T-helper 1 cell treated with Interleukin-12 subunit alpha and Interleukin-12 subunit beta and Interleukin-4 antibody, amounts not matched to agents 30 μg/mL and 1 μg/mL, for 36 hours (primary cell): ENCODE data around the gene EGLN1.

Experiments used
- H3K27ac Mint-ChIP-seq: one replicate; pipeline ENCODE4 v1.8.0; 2021; ENCODE audit warnings: mild to moderate bottlenecking, mixed read lengths
- H3K27me3 Mint-ChIP-seq: one replicate; pipeline ENCODE4 v1.8.0; 2021; ENCODE audit warnings: low read depth, mixed read lengths
- H3K36me3 Mint-ChIP-seq: one replicate; pipeline ENCODE4 v1.8.0; 2021; ENCODE audit warnings: low read depth, mixed read lengths
- H3K4me1 Mint-ChIP-seq: one replicate; pipeline ENCODE4 v1.8.0; 2021; ENCODE audit warnings: low read depth, mixed read lengths
- H3K4me3 Mint-ChIP-seq: one replicate; pipeline ENCODE4 v1.8.0; 2021; ENCODE audit warnings: mild to moderate bottlenecking, moderate library complexity, mixed read lengths
- H3K9me3 Mint-ChIP-seq: one replicate; pipeline ENCODE4 v1.8.0; 2021; ENCODE audit warnings: mixed read lengths

The EGLN1 gene

DNA sequence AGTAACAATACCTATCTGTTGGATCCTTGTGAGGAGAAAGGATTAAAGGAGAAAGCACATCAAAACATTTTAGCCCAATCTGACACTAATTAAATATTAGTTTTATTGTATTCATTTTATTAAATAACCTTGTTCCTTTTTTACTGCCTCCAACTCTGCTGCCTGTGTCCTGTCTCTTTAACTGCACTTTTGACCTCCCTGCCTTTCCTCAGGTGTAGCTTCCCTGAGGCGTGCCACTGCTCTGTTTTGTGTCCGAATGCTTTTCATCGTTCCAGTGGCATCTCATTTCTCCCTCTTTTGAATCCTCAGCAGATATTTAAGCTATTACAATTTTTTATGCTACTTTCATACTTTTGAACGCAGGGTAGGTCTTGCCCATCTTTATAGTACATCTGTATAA, 73.6 kb downstream of the EGLN1 start:
- H3K27me3 Mint-ChIP-seq: no peaks in the 10 kb centered on the region
- H3K4me1 Mint-ChIP-seq: peaks cover 2% of the 10 kb centered on the region
- H3K9me3 Mint-ChIP-seq: no peaks in the 10 kb centered on the region
- peaks cover 27% of the 10 kb centered on the region for H3K36me3 Mint-ChIP-seq
- no peak overlapping the region for H3K4me3 Mint-ChIP-seq
- H3K27ac Mint-ChIP-seq: no peak overlapping the region

DNA sequence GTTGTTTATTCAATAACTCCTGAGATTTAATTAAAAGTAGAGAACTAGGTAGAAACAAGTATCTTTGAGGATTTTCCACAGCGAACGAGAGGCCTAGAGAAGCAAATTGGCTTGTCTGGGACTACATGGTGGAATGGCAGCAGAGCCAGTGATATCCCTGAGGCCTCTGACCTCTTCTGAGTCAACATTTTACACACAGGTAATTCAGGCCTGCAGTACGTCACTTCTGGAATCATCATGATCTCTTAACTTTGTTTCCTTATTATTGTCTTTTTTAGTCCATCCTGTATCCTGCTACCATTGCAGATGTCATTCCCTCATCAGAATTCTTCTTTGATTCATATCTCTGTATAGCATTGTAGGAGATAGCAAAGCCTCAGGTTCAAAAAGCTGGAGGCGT, 74.1 kb downstream of the EGLN1 start:
- Mint-ChIP-seq H3K27ac (no peak overlapping the region), H3K36me3 (peaks cover 25% of the 10 kb centered on the region), H3K4me3 (no peak overlapping the region), H3K9me3 (no peaks in the 10 kb centered on the region), H3K4me1 (peaks cover 2% of the 10 kb centered on the region), H3K27me3 (no peaks in the 10 kb centered on the region)

GRCh38 chr1:231340328-231341013, 81.6 kb downstream of the EGLN1 start:
- H3K27ac Mint-ChIP-seq: no peak overlapping the region
- H3K27me3 Mint-ChIP-seq: peaks cover 3% of the 10 kb centered on the region
- no peak overlapping the region for H3K4me3 Mint-ChIP-seq
- H3K9me3 Mint-ChIP-seq: no peaks in the 10 kb centered on the region
- H3K36me3 Mint-ChIP-seq: peaks cover 38% of the 10 kb centered on the region
- H3K4me1 Mint-ChIP-seq: peaks cover 36% of the 10 kb centered on the region

DNA sequence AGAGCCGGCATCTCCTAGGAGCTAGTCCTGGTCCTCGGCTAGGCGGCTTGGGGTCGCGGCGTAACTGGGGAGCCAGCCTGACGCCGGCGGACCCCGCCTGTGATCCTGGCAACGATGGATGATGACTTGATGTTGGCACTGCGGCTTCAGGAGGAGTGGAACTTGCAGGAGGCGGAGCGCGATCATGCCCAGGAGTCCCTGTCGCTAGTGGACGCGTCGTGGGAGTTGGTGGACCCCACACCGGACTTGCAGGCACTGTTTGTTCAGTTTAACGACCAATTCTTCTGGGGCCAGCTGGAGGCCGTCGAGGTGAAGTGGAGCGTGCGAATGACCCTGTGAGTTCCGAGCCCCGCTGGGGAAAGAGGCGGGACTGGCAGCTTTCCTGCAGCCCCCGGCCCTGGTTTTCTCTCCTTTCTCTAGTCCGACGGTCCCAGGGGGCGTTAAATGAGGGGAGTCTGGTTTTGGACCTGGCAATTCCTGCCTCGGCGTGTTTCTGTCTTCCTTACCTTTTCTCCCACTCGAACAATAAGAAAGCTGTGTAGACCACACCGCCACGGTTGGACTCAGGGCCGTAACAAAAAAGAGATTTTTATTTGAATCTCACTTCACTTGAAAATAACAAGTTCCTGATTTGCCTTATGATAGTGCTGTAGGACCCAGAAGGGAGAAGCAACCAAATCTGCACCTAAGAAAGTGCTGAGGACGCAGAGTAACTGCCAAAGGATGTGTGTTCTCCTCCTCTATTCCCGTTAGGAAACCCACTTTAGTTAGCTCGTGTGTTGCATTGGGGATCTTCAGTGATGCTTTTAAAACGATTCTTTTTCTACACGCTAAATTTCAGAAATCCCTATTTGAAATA, 83.6 kb downstream of the EGLN1 start, which contains the start of gene SPRTN:
Gene SPRTN, plus strand, starts transcription at position 24 of the 859 bp plus-strand sequence. Its CDS starts 91 bp downstream, at position 115.
- Mint-ChIP-seq H3K27ac (peak within 1 kb of the TSS; percentile 100), H3K4me1 (peaks cover 43% of the 10 kb centered on the region), H3K36me3 (peaks cover 41% of the 10 kb centered on the region), H3K9me3 (no peaks in the 10 kb centered on the region), H3K27me3 (peaks cover 3% of the 10 kb centered on the region), H3K4me3 (peak within 1 kb of the TSS; percentile 96)

DNA sequence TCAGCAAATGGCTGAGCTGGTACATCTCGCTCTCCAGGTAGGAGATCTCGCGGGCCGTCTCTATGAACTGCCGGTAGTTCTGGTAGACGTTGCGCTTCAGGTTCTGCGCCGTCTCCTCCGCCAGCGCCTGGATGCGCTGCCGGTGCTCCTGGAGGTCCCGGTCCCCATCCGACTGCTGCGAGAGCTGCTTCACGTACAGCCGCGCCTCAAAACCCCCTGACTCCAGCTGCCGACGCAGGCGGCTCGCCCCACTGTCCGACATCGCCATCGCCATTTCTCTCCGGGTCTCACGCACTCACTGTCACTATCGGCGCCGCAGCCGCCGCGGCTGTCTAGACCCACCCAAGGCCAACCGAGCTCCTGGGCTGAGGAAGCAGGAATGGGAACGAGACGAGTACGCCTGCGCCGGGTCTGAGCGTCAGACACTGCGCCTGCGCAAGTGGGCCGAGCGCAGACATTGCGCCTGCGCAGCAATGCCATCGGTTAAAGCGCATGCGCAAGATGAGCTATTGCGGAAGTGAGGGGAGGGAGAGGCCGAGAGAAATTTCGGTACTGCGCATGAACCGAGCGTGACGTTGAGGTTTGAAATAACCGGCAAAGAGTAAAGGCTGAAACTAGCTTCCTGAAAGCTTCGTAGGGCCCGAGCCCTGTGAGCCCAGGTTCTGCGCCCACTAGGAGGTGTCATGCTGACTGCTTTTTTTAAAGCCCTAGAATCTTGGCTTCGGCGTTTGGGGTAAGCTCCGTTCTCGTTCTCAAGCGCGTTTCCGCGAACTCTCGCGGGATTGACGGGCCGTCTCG, 84.4 kb downstream of the EGLN1 start, which contains the start of gene EXOC8:
Gene EXOC8, minus strand, starts transcription at position 381 of the 798 bp plus-strand sequence. Its CDS starts 107 bp downstream, at position 274.
- peak within 1 kb of the TSS; percentile 96 for H3K4me3 Mint-ChIP-seq
- H3K4me1 Mint-ChIP-seq: peaks cover 44% of the 10 kb centered on the region
- peaks cover 41% of the 10 kb centered on the region for H3K36me3 Mint-ChIP-seq
- peak within 1 kb of the TSS; percentile 100 for H3K27ac Mint-ChIP-seq
- H3K9me3 Mint-ChIP-seq: no peaks in the 10 kb centered on the region
- H3K27me3 Mint-ChIP-seq: peaks cover 3% of the 10 kb centered on the region

GRCh38 chr1:231337043-231337471, 85.0 kb downstream of the EGLN1 start:
- Mint-ChIP-seq H3K36me3 (peaks cover 40% of the 10 kb centered on the region), H3K27me3 (peaks cover 3% of the 10 kb centered on the region), H3K27ac (peak overlapping the region; percentile 100), H3K4me1 (peaks cover 47% of the 10 kb centered on the region), H3K9me3 (no peaks in the 10 kb centered on the region), H3K4me3 (peak overlapping the region; percentile 96)

DNA sequence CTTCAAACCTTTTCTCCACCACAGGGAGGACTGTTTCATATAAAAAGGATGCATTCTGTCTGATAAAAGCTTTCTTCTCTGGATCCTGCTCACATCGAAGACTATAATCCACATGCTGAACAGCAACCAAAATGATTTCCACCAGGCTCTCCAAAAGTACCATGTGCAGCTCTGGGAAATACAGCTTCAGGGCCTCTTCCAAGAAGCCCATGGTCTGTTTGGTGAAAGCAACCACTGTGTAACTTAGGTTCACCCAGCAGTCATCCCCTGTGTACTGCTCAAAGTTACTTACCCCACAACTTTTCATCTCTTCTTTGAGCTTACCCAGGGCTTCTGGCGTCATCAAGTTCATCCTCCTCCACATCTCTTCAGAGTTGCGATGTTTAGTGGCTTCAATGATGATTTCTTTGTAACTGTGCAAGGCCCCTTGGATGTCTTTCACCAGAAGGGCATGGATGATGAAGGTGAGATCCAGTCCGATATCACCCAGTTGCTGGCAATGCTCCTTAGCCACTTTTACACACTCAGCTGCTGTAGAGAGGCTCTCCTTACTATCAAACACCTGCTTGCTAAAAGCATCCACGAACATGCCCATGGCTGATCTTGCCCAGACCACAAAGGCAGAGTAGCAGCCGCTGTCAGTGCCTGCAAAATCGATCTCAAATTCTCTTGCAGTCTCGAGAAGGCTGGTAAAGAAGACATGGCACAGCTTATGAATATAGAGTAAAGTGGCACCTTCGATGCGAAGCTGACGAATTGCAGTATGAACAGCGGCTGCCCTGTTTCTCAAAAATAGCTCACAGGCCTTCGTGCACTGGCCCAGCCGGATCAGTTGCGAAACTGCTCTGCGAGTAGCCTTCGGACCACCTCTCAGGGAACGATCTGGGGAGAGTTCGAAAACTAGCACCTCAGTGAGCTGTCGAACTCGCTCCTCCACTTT, 86.2 kb downstream of the EGLN1 start:
- H3K4me3 Mint-ChIP-seq: peak overlapping the region; percentile 96
- peaks cover 3% of the 10 kb centered on the region for H3K27me3 Mint-ChIP-seq
- H3K4me1 Mint-ChIP-seq: peaks cover 47% of the 10 kb centered on the region
- H3K36me3 Mint-ChIP-seq: peaks cover 40% of the 10 kb centered on the region
- no peaks in the 10 kb centered on the region for H3K9me3 Mint-ChIP-seq
- H3K27ac Mint-ChIP-seq: peak overlapping the region; percentile 16

DNA sequence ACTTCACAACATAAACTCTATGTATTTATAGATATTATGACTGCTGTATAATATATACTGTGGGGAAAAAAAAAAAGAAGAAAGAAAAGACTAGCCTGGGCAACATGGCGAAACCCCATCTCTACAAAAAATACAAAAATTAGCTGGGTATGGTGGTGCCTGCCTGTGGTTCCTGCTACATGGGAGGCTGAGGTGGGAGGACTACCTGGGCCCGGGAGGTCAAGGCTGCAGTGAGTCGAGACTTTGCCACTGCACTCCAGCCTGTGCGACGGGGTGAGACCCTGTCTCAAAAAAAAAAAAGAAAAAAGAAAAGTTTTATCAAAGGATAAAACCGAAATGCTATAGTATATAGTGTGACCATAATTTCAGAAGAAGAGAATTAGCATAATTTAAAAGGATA, 87.1 kb downstream of the EGLN1 start:
- H3K9me3 Mint-ChIP-seq: no peaks in the 10 kb centered on the region
- H3K4me1 Mint-ChIP-seq: peaks cover 40% of the 10 kb centered on the region
- H3K36me3 Mint-ChIP-seq: peaks cover 37% of the 10 kb centered on the region
- peak overlapping the region; percentile 56 for H3K4me3 Mint-ChIP-seq
- no peak overlapping the region for H3K27ac Mint-ChIP-seq
- H3K27me3 Mint-ChIP-seq: peaks cover 3% of the 10 kb centered on the region

- Mint-ChIP-seq H3K27me3 (peaks cover 3% of the 10 kb centered on the region), H3K36me3 (peaks cover 35% of the 10 kb centered on the region), H3K27ac (no peak overlapping the region), H3K9me3 (no peaks in the 10 kb centered on the region), H3K4me3 (peak overlapping the region; percentile 60), H3K4me1 (peaks cover 35% of the 10 kb centered on the region)
These were observed 87.9 kb downstream of the EGLN1 start for GRCh38 chr1:231334079-231334666.

- H3K36me3 Mint-ChIP-seq: peaks cover 27% of the 10 kb centered on the region
- H3K9me3 Mint-ChIP-seq: no peaks in the 10 kb centered on the region
- H3K4me1 Mint-ChIP-seq: peaks cover 29% of the 10 kb centered on the region
- H3K4me3 Mint-ChIP-seq: no peak overlapping the region
- H3K27me3 Mint-ChIP-seq: peaks cover 2% of the 10 kb centered on the region
- H3K27ac Mint-ChIP-seq: no peak overlapping the region
These were observed 89.3 kb downstream of the EGLN1 start for GRCh38 chr1:231332761-231333160.

DNA sequence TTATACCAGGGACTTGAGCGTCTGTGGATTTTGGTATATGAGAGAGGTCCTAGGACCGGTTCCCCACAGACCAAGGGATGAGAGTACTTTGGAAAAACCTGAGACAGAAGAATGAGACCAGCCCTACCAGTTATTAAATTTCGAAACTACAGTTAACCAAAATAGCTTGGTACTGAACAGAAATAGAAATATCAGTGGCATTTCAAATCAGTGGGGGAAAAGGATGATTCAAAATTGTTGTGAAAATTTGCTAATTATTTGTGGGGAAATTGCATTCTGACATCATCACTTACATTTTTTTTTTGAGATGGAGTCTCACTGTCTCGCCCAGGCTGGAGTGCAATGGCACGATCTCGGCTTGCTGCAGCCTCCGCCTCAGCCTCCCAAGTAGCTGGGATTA, 92.6 kb downstream of the EGLN1 start:
- Mint-ChIP-seq H3K4me1 (peaks cover 10% of the 10 kb centered on the region), H3K36me3 (peaks cover 10% of the 10 kb centered on the region), H3K27me3 (peaks cover 4% of the 10 kb centered on the region), H3K4me3 (no peak overlapping the region), H3K27ac (no peak overlapping the region), H3K9me3 (no peaks in the 10 kb centered on the region)

- Mint-ChIP-seq H3K36me3 (peaks cover 7% of the 10 kb centered on the region), H3K4me1 (peaks cover 3% of the 10 kb centered on the region), H3K27me3 (peaks cover 4% of the 10 kb centered on the region), H3K4me3 (no peak overlapping the region), H3K9me3 (no peaks in the 10 kb centered on the region), H3K27ac (no peak overlapping the region)
These were observed 94.5 kb downstream of the EGLN1 start for GRCh38 chr1:231327617-231328016.

DNA sequence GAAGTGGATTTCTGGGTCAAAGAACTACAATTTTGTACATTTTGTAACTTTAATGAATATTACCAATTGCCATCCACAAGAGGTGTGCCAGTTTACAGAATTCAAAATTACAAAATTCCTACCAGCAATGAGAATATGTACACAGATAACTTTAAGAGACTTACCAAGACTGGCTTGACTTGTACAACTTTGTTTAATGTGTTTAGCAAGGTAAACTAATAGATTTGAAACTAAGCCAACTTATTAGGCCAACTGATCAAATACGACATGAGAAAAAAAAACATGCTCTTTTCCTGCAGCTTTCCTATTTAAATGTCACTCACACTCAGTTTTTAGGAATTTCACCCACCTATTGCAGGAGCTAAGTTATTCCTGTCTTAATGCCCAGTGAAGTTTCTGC, 95.8 kb downstream of the EGLN1 start:
- Mint-ChIP-seq H3K27ac (no peak overlapping the region), H3K4me1 (no peaks in the 10 kb centered on the region), H3K9me3 (no peaks in the 10 kb centered on the region), H3K36me3 (peaks cover under 1% of the 10 kb centered on the region), H3K27me3 (peaks cover 4% of the 10 kb centered on the region), H3K4me3 (no peak overlapping the region)
